Astrocyte (in vitro differentiated cells and primary cell): ENCODE results near the gene RTP3.

Experiments
- EZH2 ChIP-seq: IDR thresholded peaks from 2 replicates; pipeline ENCODE4 v1.6.1; 2012; ENCODE audit warnings: mild to moderate bottlenecking, low read length, inconsistent platforms; ENCODE audit not compliant: insufficient read depth
- TF ChIP-seq, protein P1 (sequence below): IDR thresholded peaks from 2 replicates; pipeline ENCODE4 v1.5.1; 2011; ENCODE audit warnings: low read depth, mild to moderate bottlenecking, inconsistent platforms, low read length, moderate library complexity; ENCODE audit not compliant: insufficient read depth

DNA sequence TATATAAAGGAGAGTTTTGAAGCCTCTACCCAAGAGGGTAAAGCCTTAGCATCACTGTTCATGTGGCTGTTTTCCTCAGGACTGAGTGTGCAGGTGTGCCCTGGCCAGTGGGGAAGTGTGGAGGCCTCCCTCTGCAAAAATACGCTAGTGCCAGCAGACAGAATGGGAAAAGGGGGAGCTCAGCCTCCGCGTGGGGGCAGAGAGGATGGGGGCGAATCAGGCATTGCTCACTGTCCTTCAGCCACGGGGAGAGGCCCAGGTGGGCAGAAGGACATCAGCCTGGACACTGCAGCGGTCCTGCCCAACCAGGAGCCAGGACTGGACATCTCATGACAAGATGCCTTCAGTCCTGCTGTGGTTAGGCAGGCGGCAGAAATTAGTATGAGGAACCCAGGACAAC lies 43.2 kb upstream of the RTP3 start:
- no peak for TF ChIP-seq EZH2
- TF ChIP-seq, protein P1, sequence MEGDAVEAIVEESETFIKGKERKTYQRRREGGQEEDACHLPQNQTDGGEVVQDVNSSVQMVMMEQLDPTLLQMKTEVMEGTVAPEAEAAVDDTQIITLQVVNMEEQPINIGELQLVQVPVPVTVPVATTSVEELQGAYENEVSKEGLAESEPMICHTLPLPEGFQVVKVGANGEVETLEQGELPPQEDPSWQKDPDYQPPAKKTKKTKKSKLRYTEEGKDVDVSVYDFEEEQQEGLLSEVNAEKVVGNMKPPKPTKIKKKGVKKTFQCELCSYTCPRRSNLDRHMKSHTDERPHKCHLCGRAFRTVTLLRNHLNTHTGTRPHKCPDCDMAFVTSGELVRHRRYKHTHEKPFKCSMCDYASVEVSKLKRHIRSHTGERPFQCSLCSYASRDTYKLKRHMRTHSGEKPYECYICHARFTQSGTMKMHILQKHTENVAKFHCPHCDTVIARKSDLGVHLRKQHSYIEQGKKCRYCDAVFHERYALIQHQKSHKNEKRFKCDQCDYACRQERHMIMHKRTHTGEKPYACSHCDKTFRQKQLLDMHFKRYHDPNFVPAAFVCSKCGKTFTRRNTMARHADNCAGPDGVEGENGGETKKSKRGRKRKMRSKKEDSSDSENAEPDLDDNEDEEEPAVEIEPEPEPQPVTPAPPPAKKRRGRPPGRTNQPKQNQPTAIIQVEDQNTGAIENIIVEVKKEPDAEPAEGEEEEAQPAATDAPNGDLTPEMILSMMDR, result no peak
